Endothelial cell of umbilical vein (primary cell): Measurements from ENCODE around the gene TEX11. TPM values are rescaled to one million over a fixed set of nuclear protein-coding genes. Genes with fewer than 3 reads are reported as not detected.

Source experiments
- BruUV-seq: library from RNA; stranded (reverse); fragments of 400-500 nt; replicated peaks from 2 replicates; lab custom pipeline; 2021; lab: Mats Ljungman, UMichigan
- CTCF ChIA-PET: fragments of 300-600, 350-600 bp; sonication (Branson Sonifier 250); formaldehyde crosslinking; loops from one replicate; lab custom pipeline; 2021; ENCODE audit warnings: antibody characterized with exemption, inconsistent platforms; lab: Charles Lee
- POLR2A ChIA-PET: fragments of 300-600, 350-600 bp; sonication (Branson Sonifier 250); formaldehyde crosslinking; loops from one replicate; lab custom pipeline; 2021; ENCODE audit warnings: antibody characterized with exemption, inconsistent platforms; lab: Charles Lee
- DNase-seq: peaks from one replicate; pipeline ENCODE4 v3.0.0-alpha.2; 2011; ENCODE audit warnings: low read depth, low spot score
- FAIRE-seq: peaks from 2 replicates; lab custom pipeline; 2011; peaks lifted over from hg19 to GRCh38; lab: Jason Lieb, UNC
- H2AFZ ChIP-seq: 2 replicates; pipeline ENCODE4 v1.6.0; 2012; ENCODE audit warnings: low read depth, low read length, control low read depth, inconsistent platforms
- H3K27ac ChIP-seq: 2 replicates; pipeline ENCODE4 v1.5.1; 2011; ENCODE audit warnings: low read depth, mild to moderate bottlenecking, control low read depth, low read length, moderate library complexity; ENCODE audit not compliant: insufficient read depth
- H3K27me3 ChIP-seq, 2 experiments: 2 replicates each; pipeline versions ENCODE4 v1.6.0 to v1.6.1; 2011; ENCODE audit warnings: low read length in 2 of 2, mixed read lengths in 1 of 2; ENCODE audit not compliant: control insufficient read depth in 2 of 2, insufficient read depth in 2 of 2
- H3K36me3 ChIP-seq, 2 experiments: 2 replicates in 1 of 2; 3 replicates in 1 of 2; pipeline ENCODE4 v1.5.1; 2011; ENCODE audit warnings: low read length in 2 of 2, mild to moderate bottlenecking in 1 of 2, moderate library complexity in 1 of 2; ENCODE audit not compliant: control insufficient read depth in 2 of 2, insufficient read depth in 2 of 2; ENCODE audit errors: extremely low read depth in 1 of 2
- H3K4me1 ChIP-seq: 3 replicates; pipeline ENCODE4 v1.5.1; 2011; ENCODE audit warnings: mild to moderate bottlenecking, low read length; ENCODE audit not compliant: control insufficient read depth, insufficient read depth; ENCODE audit errors: extremely low read depth
- H3K4me2 ChIP-seq: 2 replicates; pipeline ENCODE4 v1.6.1; 2011; ENCODE audit warnings: low read length, control low read depth, mixed read lengths; ENCODE audit not compliant: insufficient read depth
- H3K4me3 ChIP-seq, 3 experiments: fragments of 200-600 bp in 1 of 3; sonication (generic), shearing (Covaris generic) in 1 of 3; replicated peaks in 1 of 3; 2 replicates each; pipeline ENCODE4 v1.5.1; 2011 to 2016; ENCODE audit warnings: control low read depth in 3 of 3, low read length in 3 of 3, mild to moderate bottlenecking in 2 of 3, inconsistent platforms in 1 of 3, low read depth in 1 of 3, moderate library complexity in 1 of 3; ENCODE audit not compliant: insufficient read depth in 1 of 3
- H3K79me2 ChIP-seq: 2 replicates; pipeline ENCODE4 v1.6.0; 2012; ENCODE audit warnings: low read length, inconsistent platforms; ENCODE audit not compliant: control insufficient read depth, insufficient read depth
- H3K9ac ChIP-seq: replicated peaks from 2 replicates; pipeline ENCODE3; 2011; ENCODE audit warnings: low read length, control low read depth; ENCODE audit not compliant: insufficient read depth; ENCODE audit errors: extremely low read depth
- H3K9me1 ChIP-seq: replicated peaks from 3 replicates; pipeline ENCODE4 v1.6.0; 2011; ENCODE audit warnings: mild to moderate bottlenecking, low read length; ENCODE audit not compliant: control insufficient read depth, insufficient read depth; ENCODE audit errors: extremely low read depth
- H3K9me3 ChIP-seq: replicated peaks from 2 replicates; pipeline ENCODE4 v1.5.1; 2012; ENCODE audit warnings: low read length, inconsistent platforms; ENCODE audit not compliant: control insufficient read depth, insufficient read depth
- H4K20me1 ChIP-seq: replicated peaks from 2 replicates; pipeline ENCODE3; 2011; ENCODE audit warnings: mild to moderate bottlenecking, low read length; ENCODE audit not compliant: control insufficient read depth, insufficient read depth; ENCODE audit errors: extremely low read depth
- CTCF ChIP-seq, 2 donors: IDR thresholded peaks; 1 replicate in 1 of 2; 2 replicates in 1 of 2; pipeline ENCODE4 v1.5.1; 2011; ENCODE audit warnings: low read length in 2 of 2, mild to moderate bottlenecking in 2 of 2, moderate library complexity in 2 of 2, control low read depth in 1 of 2, inconsistent platforms in 1 of 2, low read depth in 1 of 2; ENCODE audit not compliant: insufficient read depth in 1 of 2; ENCODE audit errors: extremely low read depth in 1 of 2
- EZH2 ChIP-seq: IDR thresholded peaks from 2 replicates; pipeline ENCODE4 v1.6.1; 2012; ENCODE audit warnings: borderline replicate concordance, low read depth, mild to moderate bottlenecking, moderate library complexity, low read length, inconsistent platforms; ENCODE audit not compliant: severe bottlenecking
- FOS ChIP-seq: IDR thresholded peaks from 2 replicates; pipeline ENCODE4 v1.6.1; 2011; ENCODE audit warnings: mild to moderate bottlenecking, low read length, moderate library complexity, borderline replicate concordance; ENCODE audit not compliant: insufficient read depth
- GATA2 ChIP-seq: IDR thresholded peaks from 2 replicates; pipeline ENCODE4 v1.7.0; 2011; ENCODE audit warnings: low read depth, mild to moderate bottlenecking, moderate library complexity, mixed read lengths, low read length; ENCODE audit not compliant: insufficient read length, insufficient read depth
- JUN ChIP-seq: IDR thresholded peaks from 2 replicates; pipeline ENCODE4 v1.6.1; 2011; ENCODE audit warnings: borderline replicate concordance, low read depth; ENCODE audit not compliant: insufficient read length, insufficient read depth
- MYC ChIP-seq: IDR thresholded peaks from one replicate; pipeline ENCODE4 v1.6.1; 2011; ENCODE audit warnings: mild to moderate bottlenecking, low read depth, low read length
- POLR2A ChIP-seq: IDR thresholded peaks from 2 replicates; pipeline ENCODE4 v1.6.1; 2012; ENCODE audit warnings: low read depth, mild to moderate bottlenecking, control low read depth, low read length
- POLR2AphosphoS5 ChIP-seq: IDR thresholded peaks from 2 replicates; pipeline ENCODE4 v1.6.1; 2012; ENCODE audit warnings: low read depth, mild to moderate bottlenecking, control low read depth, low read length, moderate library complexity; ENCODE audit not compliant: insufficient read depth
- dilution Hi-C: fragments of 300-500 bp; cut with MboI; formaldehyde crosslinking; loops from one replicate; pipeline ENCODE4 v1.15.0; 2019; ENCODE audit warnings: low sequenced_read_pairs; ENCODE audit not compliant: extremely low pct_ligation_motif_present
- intact Hi-C: fragments of 100-400 bp; cut with micrococcal nuclease; formaldehyde crosslinking; loops from one replicate; pipeline ENCODE4 v1.10.0; 2022
- polyA plus RNA-seq, 4 experiments: library from polyadenylated mRNA; depleted of rRNA in 3 of 4; stranded (reverse) in 3 of 4; unstranded in 1 of 4; fragments of >200 nt; gene quantifications; 2 replicates each; pipeline versions ENCODE4 v1.2.1 to v1.2.3, GENCODE V29; 2011 to 2012; ENCODE audit warnings: missing spikeins in 1 of 4
- total RNA-seq: library from RNA; stranded (reverse); gene quantifications from 2 replicates; pipeline ENCODE4 v1.2.3, GENCODE V29; 2021
- TF ChIP-seq, protein P1 (sequence below): IDR thresholded peaks from 2 replicates; pipeline ENCODE4 v1.6.1; 2011; ENCODE audit not compliant: insufficient read depth, insufficient read length

The TEX11 gene
- total and polyA plus RNA-seq, 2 donors (not counting 3 experiments of a cell fraction or from before 2014, with no cell fraction given): not detected

GRCh38 chrX:70635669-70636068 lies 272.8 kb downstream of the TEX11 start:
- FAIRE-seq: no peak
- no peak overlapping the region for H3K27ac ChIP-seq
- H3K9me1 ChIP-seq: no peaks in the 10 kb centered on the region
- dilution Hi-C loops (no loop called here), intact Hi-C loops (no loop called here)
- no peak for DNase-seq
- ChIA-PET CTCF (no interaction called here), POLR2A (no interaction called here)
- no peak overlapping the region for H3K4me3 ChIP-seq
- TF ChIP-seq GATA2 (no peak), CTCF (IDR thresholded peaks at IDR 0.05; ENCODE audit: extremely low read depth in 1 of 2, insufficient read depth in 1 of 2, low read depth in 1 of 2, low read length in 2 of 2) (no peak), POLR2A (no peak), JUN (no peak), MYC (no peak), EZH2 (no peak), FOS (no peak), POLR2AphosphoS5 (no peak)
- TF ChIP-seq, protein P1, sequence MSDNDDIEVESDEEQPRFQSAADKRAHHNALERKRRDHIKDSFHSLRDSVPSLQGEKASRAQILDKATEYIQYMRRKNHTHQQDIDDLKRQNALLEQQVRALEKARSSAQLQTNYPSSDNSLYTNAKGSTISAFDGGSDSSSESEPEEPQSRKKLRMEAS: no peak
- no TSS peak for BruUV-seq
- no peaks in the 10 kb centered on the region for H3K36me3 ChIP-seq
- no peak overlapping the region for H3K4me2 ChIP-seq
- H2AFZ ChIP-seq: no peak overlapping the region
- no peak overlapping the region for H3K9ac ChIP-seq
- H3K9me3 ChIP-seq: no peaks in the 10 kb centered on the region
- H3K4me1 ChIP-seq: no peaks in the 10 kb centered on the region
- no peaks in the 10 kb centered on the region for H3K79me2 ChIP-seq
- H3K27me3 ChIP-seq: no peaks in the 10 kb centered on the region
- H4K20me1 ChIP-seq: no peaks in the 10 kb centered on the region
